Thymus (tissue), 11 donors: ENCODE data around the gene NUP35. TPM values are rescaled to one million over a fixed set of nuclear protein-coding genes. Genes with fewer than 3 reads are reported as not detected.

Source experiments
- DNase-seq, 9 donors: peaks; one replicate each; pipeline ENCODE4 v3.0.0-alpha.2; 2013; ENCODE audit warnings: low spot score in 9 of 9, low read depth in 6 of 9, missing footprints in 1 of 9
- H3K27ac ChIP-seq, 2 donors: one replicate each; pipeline ENCODE4 v1.5.1; 2013; ENCODE audit warnings: control low read depth in 1 of 2, low read depth in 1 of 2, low read length in 1 of 2, mild to moderate bottlenecking in 1 of 2, moderate library complexity in 1 of 2
- H3K27me3 ChIP-seq, 2 donors: one replicate each; pipeline ENCODE4 v1.5.1; 2013; ENCODE audit warnings: low read length in 1 of 2; ENCODE audit not compliant: control insufficient read depth in 2 of 2, insufficient read depth in 1 of 2
- H3K36me3 ChIP-seq, 2 donors: one replicate each; pipeline ENCODE4 v1.5.1; 2013; ENCODE audit warnings: low read length in 1 of 2, mild to moderate bottlenecking in 1 of 2, moderate library complexity in 1 of 2; ENCODE audit not compliant: control insufficient read depth in 2 of 2, insufficient read depth in 2 of 2
- H3K4me1 ChIP-seq, 2 donors: one replicate each; pipeline ENCODE4 v1.5.1; 2013; ENCODE audit warnings: low read length in 2 of 2; ENCODE audit not compliant: control insufficient read depth in 2 of 2, insufficient read depth in 2 of 2
- H3K4me3 ChIP-seq, 2 donors: one replicate each; pipeline ENCODE4 v1.5.1; 2013; ENCODE audit warnings: low read length in 2 of 2, control low read depth in 1 of 2, mild to moderate bottlenecking in 1 of 2
- H3K9me3 ChIP-seq, 2 donors: one replicate each; pipeline ENCODE4 v1.5.1; 2013; ENCODE audit warnings: low read length in 1 of 2, mild to moderate bottlenecking in 1 of 2; ENCODE audit not compliant: control insufficient read depth in 2 of 2, insufficient read depth in 1 of 2
- WGBS: extraction: QIAGEN DNeasy Blood & Tissue Kit; methylation state at CpG from one replicate; pipeline ENCODE4 v1.1.7; 2013; 5-methylcytosine and 5-hydroxymethylcytosine counted together
- polyA plus RNA-seq: library from polyadenylated mRNA; stranded (reverse); fragments of 200-250 nt; gene quantifications from one replicate; pipeline ENCODE4 v1.2.3, GENCODE V29; 2013
- total RNA-seq: library from RNA; stranded (reverse); fragments of 120-200 nt; gene quantifications from one replicate; pipeline ENCODE4 v1.2.4, GENCODE V29; 2013
- donor health status: healthy.

The NUP35 gene
- total and polyA plus RNA-seq, 2 donors, result 12.8 to 29.9 TPM

- H3K36me3 ChIP-seq, result no peaks in the 10 kb centered on the region
- WGBS, result 96% methylated on average over 7 of the region's 7 CpGs
- no peaks in the 10 kb centered on the region for H3K4me1 ChIP-seq
- H3K4me3 ChIP-seq, result no peak overlapping the region
- no peaks in the 10 kb centered on the region for H3K27me3 ChIP-seq
- no peak overlapping the region for H3K27ac ChIP-seq
- no peaks in the 10 kb centered on the region for H3K9me3 ChIP-seq
- no peak for DNase-seq
Measured at GRCh38 chr2:183091318-183091953, 32.8 kb upstream of the NUP35 start.

- Histone ChIP-seq H3K27me3 (no peaks in the 10 kb centered on the region), H3K27ac (no peak overlapping the region), H3K4me1 (no peaks in the 10 kb centered on the region), H3K4me3 (no peak overlapping the region), H3K36me3 (no peaks in the 10 kb centered on the region), H3K9me3 (no peaks in the 10 kb centered on the region)
- DNase-seq, result no peak
- 97% methylated on average over 2 of the region's 2 CpGs for WGBS
Measured at GRCh38 chr2:183091954-183092345, 32.3 kb upstream of the NUP35 start.

GRCh38 chr2:183093857-183094657 is 30.2 kb upstream of the NUP35 start:
- no peaks in the 10 kb centered on the region for H3K36me3 ChIP-seq
- H3K27ac ChIP-seq, result no peak overlapping the region
- 86% methylated on average over 2 of the region's 2 CpGs for WGBS
- no peaks in the 10 kb centered on the region for H3K27me3 ChIP-seq
- H3K4me1 ChIP-seq, result no peaks in the 10 kb centered on the region
- DNase-seq, result no peak
- H3K4me3 ChIP-seq, result no peak overlapping the region
- H3K9me3 ChIP-seq, result no peaks in the 10 kb centered on the region

- Histone ChIP-seq H3K27me3 (no peaks in the 10 kb centered on the region), H3K36me3 (no peaks in the 10 kb centered on the region), H3K9me3 (no peaks in the 10 kb centered on the region), H3K4me1 (no peaks in the 10 kb centered on the region), H3K27ac (no peak overlapping the region), H3K4me3 (no peak overlapping the region)
- 72% methylated on average over 4 of the region's 4 CpGs for WGBS
- no peak for DNase-seq
Measured at GRCh38 chr2:183105402-183106134, 18.7 kb upstream of the NUP35 start.

- no peaks in the 10 kb centered on the region for H3K27me3 ChIP-seq
- 98% methylated on average over 3 of the region's 3 CpGs for WGBS
- H3K36me3 ChIP-seq, result no peaks in the 10 kb centered on the region
- no peak for DNase-seq
- H3K27ac ChIP-seq, result no peak overlapping the region
- no peaks in the 10 kb centered on the region for H3K9me3 ChIP-seq
- no peak overlapping the region for H3K4me3 ChIP-seq
- H3K4me1 ChIP-seq, result no peaks in the 10 kb centered on the region
Measured at GRCh38 chr2:183112577-183112976, 11.7 kb upstream of the NUP35 start.

- Histone ChIP-seq H3K36me3 (no peaks in the 10 kb centered on the region), H3K27ac (no peak overlapping the region), H3K27me3 (no peaks in the 10 kb centered on the region), H3K4me3 (no peak overlapping the region), H3K9me3 (no peaks in the 10 kb centered on the region), H3K4me1 (no peaks in the 10 kb centered on the region)
- no peak for DNase-seq
- 90% methylated on average over 2 of the region's 2 CpGs for WGBS
Measured at GRCh38 chr2:183113630-183114029, 10.6 kb upstream of the NUP35 start.

GRCh38 chr2:183117226-183117625 is 7.0 kb upstream of the NUP35 start:
- no peaks in the 10 kb centered on the region for H3K4me1 ChIP-seq
- no peak overlapping the region for H3K27ac ChIP-seq
- no peak overlapping the region for H3K4me3 ChIP-seq
- no peaks in the 10 kb centered on the region for H3K9me3 ChIP-seq
- no peaks in the 10 kb centered on the region for H3K36me3 ChIP-seq
- H3K27me3 ChIP-seq, result no peaks in the 10 kb centered on the region
- 94% methylated on average over 3 of the region's 3 CpGs for WGBS
- no peak for DNase-seq

- Histone ChIP-seq H3K36me3 (peaks cover 0 to 3% of the 10 kb centered on the region in 2 donors), H3K4me1 (peaks cover 6 to 10% of the 10 kb centered on the region in 2 donors), H3K4me3 (peak overlapping the region; percentile 84 to 99), H3K27me3 (no peaks in the 10 kb centered on the region), H3K9me3 (peaks cover 0 to 3% of the 10 kb centered on the region in 2 donors), H3K27ac (peak overlapping the region in 1 of 2 donors; percentile 98)
- 32% methylated on average over 17 of the region's 17 CpGs for WGBS
- peak in 1 of 9 donors; percentile 13 for DNase-seq
Measured at GRCh38 chr2:183123117-183123958, 905 bp upstream of the NUP35 start.
